AG10803 (cell line): ENCODE measurements around the gene CDHR2.
"Not testable (repeated sequence)": the region's sequence is repeated elsewhere in the genome, so short reads cannot be mapped to it uniquely, and the experiment has no call there.

Source experiments
- DNase-seq: peaks from one replicate; pipeline ENCODE4 v3.0.0; 2010; ENCODE audit warnings: low read depth
- H3K4me3 ChIP-seq: 2 replicates; pipeline ENCODE4 v1.5.1; 2011; ENCODE audit warnings: mild to moderate bottlenecking, low read length, control low read depth
- CTCF ChIP-seq: conservative IDR thresholded peaks from 2 replicates; pipeline ENCODE4 v1.5.1; 2011; ENCODE audit warnings: mild to moderate bottlenecking, low read length, control low read depth, inconsistent platforms

Gene CDHR2

GRCh38 chr5:176596069-176596644 is 47.0 kb downstream of the CDHR2 start:
- no peak overlapping the region for H3K4me3 ChIP-seq
- no peak for TF ChIP-seq CTCF
- DNase-seq: no peak

GRCh38 chr5:176596689-176597416 is 47.7 kb downstream of the CDHR2 start:
- TF ChIP-seq CTCF: no peak
- peak; percentile 23 for DNase-seq
- H3K4me3 ChIP-seq: no peak overlapping the region

GRCh38 chr5:176597417-176598389 is 48.6 kb downstream of the CDHR2 start:
- DNase-seq: no peak
- no peak overlapping the region for H3K4me3 ChIP-seq
- no peak for TF ChIP-seq CTCF

- not testable (repeated sequence) for H3K4me3 ChIP-seq, DNase-seq
These were observed 50.7 kb downstream of the CDHR2 start for GRCh38 chr5:176599749-176600430.

GRCh38 chr5:176601901-176602482 is 52.9 kb downstream of the CDHR2 start:
- H3K4me3 ChIP-seq: no peak overlapping the region
- no peak for DNase-seq
- TF ChIP-seq CTCF: no peak

GRCh38 chr5:176603091-176603490 is 53.9 kb downstream of the CDHR2 start:
- no peak for DNase-seq
- TF ChIP-seq CTCF: no peak
- H3K4me3 ChIP-seq: no peak overlapping the region

- no peak for DNase-seq
- no peak overlapping the region for H3K4me3 ChIP-seq
- TF ChIP-seq CTCF: no peak
These were observed 56.9 kb downstream of the CDHR2 start for GRCh38 chr5:176606032-176606431.
